ENCODE data around the gene OR13J1.
A peak's percentile ranks its signal among the peaks of the same experiment; 100 is the strongest.

Gene OR13J1

GRCh38 chr9:35834260-35835215, 35.7 kb downstream of the OR13J1 start:
- no peak for DNase-seq (ENCODE audit: low spot score)

GRCh38 chr9:35832814-35833213, 37.4 kb downstream of the OR13J1 start:
- DNase-seq (ENCODE audit: low spot score) = no peak

GRCh38 chr9:35831040-35831439, 39.2 kb downstream of the OR13J1 start:
- no peak for DNase-seq (ENCODE audit: low spot score)

GRCh38 chr9:35829764-35830096, 40.5 kb downstream of the OR13J1 start:
- DNase-seq (ENCODE audit: low spot score) = no peak

- DNase-seq (ENCODE audit: low spot score) = peak; percentile 97
Observed at GRCh38 chr9:35829084-35829763, 41.0 kb downstream of the OR13J1 start, which contains the start of gene TMEM8B. TSS of gene TMEM8B (plus strand) at chr9:35829228. CDS start at chr9:35829448, 220 bp downstream.

- DNase-seq (ENCODE audit: low spot score) = no peak
Observed at GRCh38 chr9:35828716-35829083, 41.5 kb downstream of the OR13J1 start, which contains the start of gene FAM221B. TSS of gene FAM221B (minus strand) at chr9:35828732. CDS start at chr9:35826161, 2,571 bp downstream.

GRCh38 chr9:35827486-35827885, 42.7 kb downstream of the OR13J1 start:
- no peak for DNase-seq (ENCODE audit: low spot score)

- DNase-seq (ENCODE audit: low spot score) = peak; percentile 59
Observed at GRCh38 chr9:35826071-35826701, 44.0 kb downstream of the OR13J1 start.

GRCh38 chr9:35822926-35823325, 47.3 kb downstream of the OR13J1 start:
- DNase-seq (ENCODE audit: low spot score) = no peak

GRCh38 chr9:35820076-35820475, 50.1 kb downstream of the OR13J1 start:
- DNase-seq (ENCODE audit: low spot score) = no peak
